ENCODE results near the gene ENOX1.

Gene ENOX1

DNA sequence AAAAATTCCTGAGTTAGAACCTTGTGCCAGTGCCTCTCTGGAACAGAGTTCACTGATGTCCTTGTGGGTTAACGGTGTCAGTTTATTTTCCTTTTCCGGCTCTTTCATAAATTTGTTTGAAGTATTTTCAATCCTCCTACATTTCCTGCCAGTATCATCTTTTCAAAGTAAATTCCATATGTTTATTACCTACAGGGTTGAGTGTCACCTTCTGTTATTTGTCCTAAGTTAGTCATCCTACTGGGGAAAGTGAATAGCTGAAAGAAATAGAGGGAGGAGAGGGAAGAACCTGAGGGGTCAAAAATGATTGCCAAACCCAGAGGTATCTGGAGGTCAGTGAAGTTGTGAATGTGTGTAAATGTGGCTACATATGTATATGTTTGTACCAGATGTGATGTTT lies 582.2 kb downstream of the ENOX1 start:
- WGBS: 100% methylated on average over 1 of the region's 2 CpGs
- Histone ChIP-seq H4K91ac (ENCODE audit: low read length) (no peak overlapping the region), H3K27ac (ENCODE audit: low read length, poor library complexity, severe bottlenecking) (no peak overlapping the region), H4K8ac (ENCODE audit: low read length) (no peak overlapping the region), H3K9me3 (ENCODE audit: control insufficient read depth, low read length) (peaks cover 15% of the 10 kb centered on the region), H3K79me1 (replicated peaks; ENCODE audit: low read length, poor library complexity, severe bottlenecking) (no peaks in the 10 kb centered on the region), H3K4ac (ENCODE audit: low read depth in 1 of 2, low read length in 2 of 2) (no peak overlapping the region), H3K4me1 (ENCODE audit: control insufficient read depth, insufficient read depth, low read depth, low read length) (no peaks in the 10 kb centered on the region), H2AFZ (ENCODE audit: low read depth, low read length) (no peak overlapping the region), H3K36me3 (ENCODE audit: control insufficient read depth in 1 of 2, insufficient read depth in 2 of 2, low read depth in 1 of 2, low read length in 2 of 2) (no peaks in the 10 kb centered on the region), H2BK15ac (ENCODE audit: low read depth, poor library complexity, severe bottlenecking) (no peak overlapping the region), H3K18ac (ENCODE audit: low read depth in 1 of 2, low read length in 2 of 2) (no peak overlapping the region), H3K4me3 (ENCODE audit: insufficient read depth in 1 of 2, low read depth in 1 of 2, low read length in 2 of 2) (no peak overlapping the region), H2BK5ac (ENCODE audit: low read depth, low read length, poor library complexity, severe bottlenecking) (no peak overlapping the region), H3K27me3 (ENCODE audit: control insufficient read depth in 1 of 2, insufficient read depth in 1 of 2, low read length in 2 of 2) (no peaks in the 10 kb centered on the region), H3K14ac (ENCODE audit: low read length in 2 of 2) (no peak overlapping the region), H2BK120ac (ENCODE audit: low read depth, low read length) (no peak overlapping the region), H3K9ac (ENCODE audit: low read length) (no peak overlapping the region), H3K4me2 (ENCODE audit: low read length, poor library complexity, severe bottlenecking) (no peak overlapping the region), H2BK12ac (ENCODE audit: low read length in 2 of 2) (no peak overlapping the region), H3K23ac (ENCODE audit: low read length in 2 of 2) (no peak overlapping the region), H2AK5ac (ENCODE audit: low read length, severe bottlenecking) (no peak overlapping the region)
- no peak for DNase-seq

DNA sequence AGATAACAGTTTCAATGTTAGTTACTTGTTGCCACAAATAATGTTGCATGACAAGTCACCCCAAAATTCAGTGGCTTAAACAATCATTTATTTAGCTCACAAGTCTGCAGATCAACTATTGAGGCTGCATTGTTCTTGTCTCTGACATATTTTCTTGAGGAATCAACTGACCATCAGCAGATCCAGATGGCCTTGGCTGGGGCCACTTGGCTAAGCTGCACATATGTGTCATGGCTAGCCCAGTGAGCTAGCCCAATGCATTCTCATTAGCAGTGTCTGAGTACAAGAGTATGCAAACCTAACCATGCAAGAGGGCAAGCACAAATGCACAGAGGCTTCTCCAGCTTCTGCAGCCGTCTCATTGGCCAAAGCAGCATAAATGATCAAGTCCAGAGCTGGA lies 583.0 kb downstream of the ENOX1 start:
- no peaks in the 10 kb centered on the region for H3K79me1 ChIP-seq (replicated peaks; ENCODE audit: low read length, poor library complexity, severe bottlenecking)
- H2BK15ac ChIP-seq (ENCODE audit: low read depth, poor library complexity, severe bottlenecking): no peak overlapping the region
- H3K4me3 ChIP-seq (ENCODE audit: insufficient read depth in 1 of 2, low read depth in 1 of 2, low read length in 2 of 2): no peak overlapping the region
- H3K36me3 ChIP-seq (ENCODE audit: control insufficient read depth in 1 of 2, insufficient read depth in 2 of 2, low read depth in 1 of 2, low read length in 2 of 2): no peaks in the 10 kb centered on the region
- no peak overlapping the region for H3K23ac ChIP-seq (ENCODE audit: low read length in 2 of 2)
- H2BK5ac ChIP-seq (ENCODE audit: low read depth, low read length, poor library complexity, severe bottlenecking): no peak overlapping the region
- no peaks in the 10 kb centered on the region for H3K27me3 ChIP-seq (ENCODE audit: control insufficient read depth in 1 of 2, insufficient read depth in 1 of 2, low read length in 2 of 2)
- H2BK120ac ChIP-seq (ENCODE audit: low read depth, low read length): no peak overlapping the region
- H3K4me1 ChIP-seq (ENCODE audit: control insufficient read depth, insufficient read depth, low read depth, low read length): no peaks in the 10 kb centered on the region
- H3K14ac ChIP-seq (ENCODE audit: low read length in 2 of 2): no peak overlapping the region
- no peak overlapping the region for H2BK12ac ChIP-seq (ENCODE audit: low read length in 2 of 2)
- no peak for DNase-seq
- H4K8ac ChIP-seq (ENCODE audit: low read length): no peak overlapping the region
- H4K91ac ChIP-seq (ENCODE audit: low read length): no peak overlapping the region
- H3K27ac ChIP-seq (ENCODE audit: low read length, poor library complexity, severe bottlenecking): no peak overlapping the region
- H2AK5ac ChIP-seq (ENCODE audit: low read length, severe bottlenecking): no peak overlapping the region
- WGBS: 93% methylated on average over 1 of the region's 1 CpG
- H3K9ac ChIP-seq (ENCODE audit: low read length): no peak overlapping the region
- H3K18ac ChIP-seq (ENCODE audit: low read depth in 1 of 2, low read length in 2 of 2): no peak overlapping the region
- H3K4me2 ChIP-seq (ENCODE audit: low read length, poor library complexity, severe bottlenecking): no peak overlapping the region
- no peak overlapping the region for H3K4ac ChIP-seq (ENCODE audit: low read depth in 1 of 2, low read length in 2 of 2)
- peaks cover 15% of the 10 kb centered on the region for H3K9me3 ChIP-seq (ENCODE audit: control insufficient read depth, low read length)
- no peak overlapping the region for H2AFZ ChIP-seq (ENCODE audit: low read depth, low read length)

DNA sequence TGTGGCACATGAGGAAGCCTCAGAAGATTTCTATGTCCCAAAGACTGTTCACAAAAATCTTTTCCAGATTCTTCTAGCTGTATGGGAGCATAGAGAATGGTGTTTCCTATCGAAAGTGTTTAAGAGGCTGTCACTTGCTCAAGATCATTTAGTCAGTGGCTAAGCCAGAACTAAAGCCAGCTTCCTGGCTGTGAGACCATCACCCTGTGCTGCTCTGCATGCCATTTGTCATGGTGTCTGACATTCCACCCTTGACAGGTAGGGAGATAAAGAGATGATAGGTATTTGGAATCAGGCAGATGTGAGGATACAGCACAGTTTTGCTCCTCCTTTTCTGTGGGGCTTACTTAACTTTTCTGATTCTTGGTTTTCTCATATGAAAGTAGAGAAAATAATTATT lies 586.0 kb downstream of the ENOX1 start:
- Histone ChIP-seq H3K27me3 (ENCODE audit: control insufficient read depth in 1 of 2, insufficient read depth in 1 of 2, low read length in 2 of 2) (no peaks in the 10 kb centered on the region), H3K27ac (ENCODE audit: low read length, poor library complexity, severe bottlenecking) (no peak overlapping the region), H3K9me3 (ENCODE audit: control insufficient read depth, low read length) (peaks cover 15% of the 10 kb centered on the region), H3K79me1 (replicated peaks; ENCODE audit: low read length, poor library complexity, severe bottlenecking) (no peaks in the 10 kb centered on the region), H4K8ac (ENCODE audit: low read length) (no peak overlapping the region), H2BK120ac (ENCODE audit: low read depth, low read length) (no peak overlapping the region), H3K4me3 (ENCODE audit: insufficient read depth in 1 of 2, low read depth in 1 of 2, low read length in 2 of 2) (no peak overlapping the region), H3K9ac (ENCODE audit: low read length) (no peak overlapping the region), H4K91ac (ENCODE audit: low read length) (no peak overlapping the region), H2AK5ac (ENCODE audit: low read length, severe bottlenecking) (no peak overlapping the region), H3K4ac (ENCODE audit: low read depth in 1 of 2, low read length in 2 of 2) (no peak overlapping the region), H3K36me3 (ENCODE audit: control insufficient read depth in 1 of 2, insufficient read depth in 2 of 2, low read depth in 1 of 2, low read length in 2 of 2) (no peaks in the 10 kb centered on the region), H3K14ac (ENCODE audit: low read length in 2 of 2) (no peak overlapping the region), H3K4me2 (ENCODE audit: low read length, poor library complexity, severe bottlenecking) (no peak overlapping the region), H2BK15ac (ENCODE audit: low read depth, poor library complexity, severe bottlenecking) (no peak overlapping the region), H2AFZ (ENCODE audit: low read depth, low read length) (no peak overlapping the region), H2BK12ac (ENCODE audit: low read length in 2 of 2) (peak overlapping the region in 1 of 2 experiments; percentile 6), H3K23ac (ENCODE audit: low read length in 2 of 2) (no peak overlapping the region), H3K4me1 (ENCODE audit: control insufficient read depth, insufficient read depth, low read depth, low read length) (no peaks in the 10 kb centered on the region), H3K18ac (ENCODE audit: low read depth in 1 of 2, low read length in 2 of 2) (no peak overlapping the region), H2BK5ac (ENCODE audit: low read depth, low read length, poor library complexity, severe bottlenecking) (no peak overlapping the region)
- 59% methylated on average over 1 of the region's 1 CpG for WGBS
- no peak for DNase-seq

DNA sequence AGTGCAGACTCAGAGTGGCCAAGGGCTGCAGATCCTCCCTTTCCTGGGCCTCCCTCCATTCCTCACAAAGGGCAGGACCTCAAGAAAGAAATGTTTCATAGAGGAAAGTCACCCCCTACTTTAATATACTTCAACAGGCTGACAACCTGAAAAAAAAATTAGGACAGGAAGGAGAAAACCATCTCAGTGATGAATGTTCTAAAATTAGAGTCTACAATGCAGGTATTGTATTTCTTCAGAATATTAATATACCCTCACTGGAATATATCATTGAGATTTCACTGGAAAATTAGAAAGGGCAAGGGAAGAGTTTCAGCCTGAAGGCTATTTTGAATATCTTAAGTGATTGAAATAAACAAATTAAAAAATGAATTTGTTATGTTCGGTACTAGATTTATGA lies 586.5 kb downstream of the ENOX1 start:
- H3K79me1 ChIP-seq (replicated peaks; ENCODE audit: low read length, poor library complexity, severe bottlenecking): no peaks in the 10 kb centered on the region
- H3K23ac ChIP-seq (ENCODE audit: low read length in 2 of 2): no peak overlapping the region
- H2BK15ac ChIP-seq (ENCODE audit: low read depth, poor library complexity, severe bottlenecking): no peak overlapping the region
- H2BK120ac ChIP-seq (ENCODE audit: low read depth, low read length): no peak overlapping the region
- no peaks in the 10 kb centered on the region for H3K27me3 ChIP-seq (ENCODE audit: control insufficient read depth in 1 of 2, insufficient read depth in 1 of 2, low read length in 2 of 2)
- H2AFZ ChIP-seq (ENCODE audit: low read depth, low read length): no peak overlapping the region
- H2AK5ac ChIP-seq (ENCODE audit: low read length, severe bottlenecking): no peak overlapping the region
- no peak overlapping the region for H2BK5ac ChIP-seq (ENCODE audit: low read depth, low read length, poor library complexity, severe bottlenecking)
- H3K4me2 ChIP-seq (ENCODE audit: low read length, poor library complexity, severe bottlenecking): no peak overlapping the region
- 100% methylated on average over 1 of the region's 1 CpG for WGBS
- H3K27ac ChIP-seq (ENCODE audit: low read length, poor library complexity, severe bottlenecking): no peak overlapping the region
- H3K36me3 ChIP-seq (ENCODE audit: control insufficient read depth in 1 of 2, insufficient read depth in 2 of 2, low read depth in 1 of 2, low read length in 2 of 2): no peaks in the 10 kb centered on the region
- no peak overlapping the region for H3K4me3 ChIP-seq (ENCODE audit: insufficient read depth in 1 of 2, low read depth in 1 of 2, low read length in 2 of 2)
- H2BK12ac ChIP-seq (ENCODE audit: low read length in 2 of 2): no peak overlapping the region
- no peak overlapping the region for H3K4ac ChIP-seq (ENCODE audit: low read depth in 1 of 2, low read length in 2 of 2)
- no peak overlapping the region for H3K9ac ChIP-seq (ENCODE audit: low read length)
- no peaks in the 10 kb centered on the region for H3K4me1 ChIP-seq (ENCODE audit: control insufficient read depth, insufficient read depth, low read depth, low read length)
- no peak for DNase-seq
- no peak overlapping the region for H4K8ac ChIP-seq (ENCODE audit: low read length)
- peaks cover 15% of the 10 kb centered on the region for H3K9me3 ChIP-seq (ENCODE audit: control insufficient read depth, low read length)
- no peak overlapping the region for H3K14ac ChIP-seq (ENCODE audit: low read length in 2 of 2)
- H3K18ac ChIP-seq (ENCODE audit: low read depth in 1 of 2, low read length in 2 of 2): no peak overlapping the region
- H4K91ac ChIP-seq (ENCODE audit: low read length): no peak overlapping the region

All from mesenchymal stem cell (in vitro differentiated cells and primary cell).